Astrocyte of the spinal cord (primary cell): ENCODE data around the gene MTMR12.

Experiments used
- DNase-seq: peaks from one replicate; pipeline ENCODE4 v3.0.0; 2011; ENCODE audit warnings: low read depth, low spot score
- H3K4me3 ChIP-seq: 2 replicates; pipeline ENCODE4 v1.5.1; 2011; ENCODE audit warnings: low read depth, mild to moderate bottlenecking, low read length, moderate library complexity
- CTCF ChIP-seq: IDR thresholded peaks from 2 replicates; pipeline ENCODE4 v1.5.1; 2012; ENCODE audit warnings: low read depth, mild to moderate bottlenecking, low read length, inconsistent platforms
- in situ Hi-C: cut with HindIII; loops from 2 replicates; pipeline ENCODE4 v1.10.0; 2017; ENCODE audit warnings: low sequenced_read_pairs

Gene MTMR12

GRCh38 chr5:32332966-32333365, 20.2 kb upstream of the MTMR12 start:
- DNase-seq: no peak
- in situ Hi-C loops: no loop called here
- no peak overlapping the region for H3K4me3 ChIP-seq
- TF ChIP-seq CTCF: no peak

- in situ Hi-C loops: no loop called here
- TF ChIP-seq CTCF: no peak
- DNase-seq: no peak
- H3K4me3 ChIP-seq: no peak overlapping the region
Measured at GRCh38 chr5:32332361-32332760, 19.6 kb upstream of the MTMR12 start.

- no peak overlapping the region for H3K4me3 ChIP-seq
- in situ Hi-C loops: no loop called here
- no peak for DNase-seq
- no peak for TF ChIP-seq CTCF
Measured at GRCh38 chr5:32331935-32332274, 19.2 kb upstream of the MTMR12 start.

GRCh38 chr5:32331217-32331934, 18.6 kb upstream of the MTMR12 start:
- no peak overlapping the region for H3K4me3 ChIP-seq
- TF ChIP-seq CTCF: peak; percentile 0

GRCh38 chr5:32330126-32330971, 17.6 kb upstream of the MTMR12 start:
- H3K4me3 ChIP-seq: no peak overlapping the region
- no peak for TF ChIP-seq CTCF
- in situ Hi-C loops: no loop called here
- no peak for DNase-seq

More at GRCh38 chr5:32331217-32331934, 18.6 kb upstream of the MTMR12 start:
- DNase-seq: no peak
- in situ Hi-C loops: no loop called here

GRCh38 chr5:32329395-32329834, 16.7 kb upstream of the MTMR12 start:
- peak; percentile 78 for TF ChIP-seq CTCF
- H3K4me3 ChIP-seq: no peak overlapping the region
- peak; percentile 67 for DNase-seq
- in situ Hi-C loops: no loop called here
